LNCAP (cell line): ENCODE results near the gene PXK.

Experiments
- TF ChIP-seq, protein P1 (sequence below): fragments of 450-650 bp; IDR thresholded peaks from 2 replicates; pipeline ENCODE4 v1.5.1; 2017; ENCODE audit warnings: mild to moderate bottlenecking

The PXK gene

DNA sequence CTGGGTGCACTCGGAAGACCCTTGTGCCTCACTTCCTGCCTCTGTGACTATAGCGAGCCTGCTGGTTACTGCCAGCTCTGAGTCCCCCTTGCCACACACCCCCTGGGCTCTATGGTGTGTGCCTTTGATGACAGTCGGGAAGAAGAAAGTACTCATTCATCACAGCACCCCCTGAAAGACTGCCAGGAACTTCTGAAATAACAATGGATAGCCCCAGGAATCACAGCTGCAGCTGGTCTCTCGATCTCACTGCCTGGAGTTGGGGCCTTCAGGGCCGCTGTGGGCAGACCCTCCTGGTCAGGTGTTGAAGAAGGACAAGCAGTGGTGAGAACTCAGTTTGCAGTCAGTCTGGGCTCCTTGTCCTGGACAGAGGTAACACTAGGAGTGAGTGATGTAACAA lies 36.4 kb upstream of the PXK start:
- TF ChIP-seq, protein P1, sequence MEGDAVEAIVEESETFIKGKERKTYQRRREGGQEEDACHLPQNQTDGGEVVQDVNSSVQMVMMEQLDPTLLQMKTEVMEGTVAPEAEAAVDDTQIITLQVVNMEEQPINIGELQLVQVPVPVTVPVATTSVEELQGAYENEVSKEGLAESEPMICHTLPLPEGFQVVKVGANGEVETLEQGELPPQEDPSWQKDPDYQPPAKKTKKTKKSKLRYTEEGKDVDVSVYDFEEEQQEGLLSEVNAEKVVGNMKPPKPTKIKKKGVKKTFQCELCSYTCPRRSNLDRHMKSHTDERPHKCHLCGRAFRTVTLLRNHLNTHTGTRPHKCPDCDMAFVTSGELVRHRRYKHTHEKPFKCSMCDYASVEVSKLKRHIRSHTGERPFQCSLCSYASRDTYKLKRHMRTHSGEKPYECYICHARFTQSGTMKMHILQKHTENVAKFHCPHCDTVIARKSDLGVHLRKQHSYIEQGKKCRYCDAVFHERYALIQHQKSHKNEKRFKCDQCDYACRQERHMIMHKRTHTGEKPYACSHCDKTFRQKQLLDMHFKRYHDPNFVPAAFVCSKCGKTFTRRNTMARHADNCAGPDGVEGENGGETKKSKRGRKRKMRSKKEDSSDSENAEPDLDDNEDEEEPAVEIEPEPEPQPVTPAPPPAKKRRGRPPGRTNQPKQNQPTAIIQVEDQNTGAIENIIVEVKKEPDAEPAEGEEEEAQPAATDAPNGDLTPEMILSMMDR: no peak

DNA sequence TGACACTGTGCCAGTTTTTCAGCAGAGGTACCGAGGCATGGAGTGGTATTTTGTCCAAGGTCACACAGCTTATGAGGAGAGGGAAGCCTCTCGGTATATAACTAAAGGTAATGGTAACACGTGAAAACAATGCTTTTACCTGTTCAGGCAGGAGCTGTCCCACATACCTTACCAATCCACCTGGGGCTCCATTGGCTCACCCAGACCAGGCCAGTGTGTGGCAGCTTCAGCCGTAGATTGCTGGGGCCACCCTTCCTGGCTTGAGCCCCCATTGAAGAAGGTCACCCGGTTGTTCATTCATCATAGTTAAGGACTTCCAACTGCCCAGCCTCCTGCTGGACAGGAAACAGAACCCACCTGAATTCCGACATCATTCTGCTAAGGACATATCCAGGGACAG lies 35.8 kb upstream of the PXK start:
- TF ChIP-seq, protein P1: no peak

DNA sequence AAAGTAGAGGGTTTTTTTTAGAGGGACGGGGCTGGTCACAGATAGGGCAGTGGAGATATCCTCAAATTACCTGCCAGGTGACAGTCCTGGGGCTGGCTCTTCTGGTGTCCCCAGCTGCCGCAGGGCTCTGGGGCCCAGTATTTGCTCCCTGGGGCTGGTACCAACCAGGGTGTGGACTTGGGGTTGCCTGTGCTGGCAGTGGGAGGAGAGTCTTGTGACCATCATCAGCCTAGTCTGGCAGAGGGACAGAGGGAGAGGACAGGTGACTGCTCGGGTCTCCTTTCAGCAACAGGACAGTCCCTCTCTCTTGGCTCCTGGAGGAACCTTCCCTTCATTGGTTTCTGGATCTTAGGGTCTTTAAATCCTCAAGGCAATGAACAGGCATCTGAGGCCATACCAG lies 34.5 kb upstream of the PXK start:
- TF ChIP-seq, protein P1: no peak

DNA sequence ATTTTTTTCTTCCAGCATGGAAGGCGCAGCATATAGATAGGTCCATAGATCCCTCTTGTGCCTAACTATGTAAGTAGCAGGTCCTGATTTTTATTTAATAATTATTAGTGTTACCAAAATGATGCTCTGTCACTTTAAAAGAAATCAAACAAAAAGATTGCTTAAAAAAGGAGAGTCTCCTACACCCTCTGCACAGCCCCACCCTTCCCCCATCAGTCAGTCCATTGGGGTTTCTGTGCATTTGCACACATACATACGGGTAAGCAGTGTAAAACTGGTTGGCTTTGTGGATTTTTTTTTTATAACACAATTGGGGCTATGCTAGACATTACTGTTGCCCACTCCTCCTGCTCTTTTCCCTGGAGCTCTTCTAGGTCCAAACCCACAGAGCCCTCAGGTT lies 33.6 kb upstream of the PXK start:
- TF ChIP-seq, protein P1: no peak

DNA sequence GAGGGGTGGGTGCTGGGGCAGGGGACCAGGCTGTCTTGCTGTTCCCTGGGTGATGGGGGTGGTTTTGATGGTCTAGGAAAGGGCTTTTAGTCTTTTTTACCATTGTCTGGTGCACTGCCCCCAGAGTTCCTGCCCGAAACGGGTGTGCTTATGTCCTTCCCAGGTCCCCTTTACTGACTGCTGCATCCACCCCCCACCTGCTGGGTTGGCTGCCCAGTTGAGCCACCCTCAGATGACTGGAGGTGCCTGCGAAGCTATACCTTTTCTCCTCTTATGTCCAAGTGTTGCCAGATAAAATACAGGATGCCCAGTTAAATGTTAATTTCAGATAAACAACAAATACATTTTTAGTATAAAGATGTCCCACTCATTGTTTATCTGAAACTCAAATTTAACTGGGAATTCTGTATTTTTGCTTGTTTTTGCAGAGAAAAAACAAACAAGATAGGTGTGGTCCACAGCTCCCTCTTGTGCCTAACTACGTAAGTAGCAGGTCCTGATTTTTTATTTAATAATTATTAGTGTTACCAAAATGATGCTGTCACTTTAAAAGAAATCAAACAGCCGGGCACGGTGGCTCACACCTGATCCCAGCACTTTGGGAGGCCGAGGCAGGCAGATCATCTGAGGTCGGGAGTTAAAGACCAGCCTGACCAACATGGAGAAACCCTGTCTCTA lies 32.7 kb upstream of the PXK start:
- TF ChIP-seq, protein P1: peak; percentile 67

DNA sequence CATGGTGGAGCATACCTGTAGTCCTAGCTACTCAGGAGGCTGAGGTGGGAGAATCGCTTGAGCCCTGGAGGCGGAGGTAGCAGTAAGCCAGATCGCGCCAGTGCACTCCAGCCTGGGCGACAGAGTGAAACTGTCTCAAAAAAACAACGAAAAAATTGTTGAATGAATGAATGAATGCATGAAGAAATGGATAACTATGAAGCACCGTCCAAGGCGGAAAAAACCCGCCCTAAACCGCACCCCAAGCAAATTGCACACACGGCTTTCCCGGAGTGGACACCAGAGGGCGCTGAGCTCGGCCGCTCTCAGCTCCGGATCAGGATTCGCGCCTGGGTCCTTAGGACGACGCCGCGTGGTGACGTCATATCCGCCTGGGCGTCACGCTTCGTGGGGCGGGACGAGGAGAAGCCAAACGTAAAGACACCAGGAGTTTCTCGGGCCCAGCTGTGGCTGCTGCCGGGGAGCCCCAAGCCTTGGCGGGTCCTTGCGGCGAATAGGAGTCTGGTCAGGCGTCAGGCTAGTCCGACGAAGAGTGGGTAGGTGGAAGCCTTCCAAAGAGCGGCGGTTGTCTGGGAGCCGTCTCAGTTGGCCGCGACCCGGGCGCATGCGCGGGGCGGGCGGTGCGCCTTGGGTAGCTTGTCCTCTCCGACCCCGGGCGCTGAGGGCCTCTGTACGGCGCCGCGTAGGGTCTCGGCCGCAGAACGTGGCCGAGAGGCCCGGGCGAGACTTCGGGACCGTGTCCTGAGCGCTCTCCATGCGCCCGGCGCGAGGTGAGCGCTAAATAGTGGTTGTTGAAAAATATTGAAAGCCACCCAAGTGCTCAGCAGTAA lies 26.6 kb upstream of the PXK start, which contains the start of the genes HTD2 and RPP14:
HTD2 (plus strand) TSS at position 639 of the 830 bp plus-strand sequence. CDS start 11,094 bp downstream, outside the sequence.
RPP14 (plus strand) TSS at position 364 of the 830 bp plus-strand sequence. CDS start 4,085 bp downstream, outside the sequence.
- TF ChIP-seq, protein P1: peak; percentile 98

DNA sequence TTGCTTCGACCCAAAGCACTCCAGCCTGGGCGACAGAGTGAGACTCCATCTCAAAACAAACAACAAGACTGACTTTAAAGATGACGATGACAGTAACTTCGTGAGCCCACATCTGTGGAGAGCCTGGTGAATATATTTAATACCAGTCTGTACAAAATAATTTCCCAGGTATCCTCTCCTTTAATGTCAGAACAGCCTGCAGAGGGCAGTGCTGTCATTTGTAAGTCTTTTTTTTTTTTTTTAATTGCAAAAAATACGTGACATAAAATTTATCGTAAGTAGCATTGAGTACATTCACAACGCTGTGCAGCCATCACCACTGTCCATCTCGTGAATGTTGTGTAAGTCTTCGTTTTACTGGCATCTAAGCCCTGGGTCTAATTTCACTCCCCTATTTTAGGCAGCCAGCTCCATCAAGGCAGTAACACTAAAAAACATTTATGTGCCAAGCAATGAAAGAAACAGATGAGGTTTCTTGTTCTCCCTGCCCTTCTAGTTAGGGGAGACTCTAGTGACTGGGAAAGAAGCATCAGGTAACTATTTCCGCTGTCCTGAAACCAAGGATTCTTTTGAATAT lies 25.0 kb upstream of the PXK start:
- TF ChIP-seq, protein P1: peak; percentile 72
